Measurements from ENCODE around the gene PRR29.
"Not testable (repeated sequence)": the region's sequence is repeated elsewhere in the genome, so short reads cannot be mapped to it uniquely, and the experiment has no call there.

Gene PRR29

GRCh38 chr17:64004903-64005733, 7.0 kb downstream of the PRR29 start:
- no peak for TF ChIP-seq POLR2AphosphoS5 (IDR thresholded peaks at IDR 0.05; ENCODE audit: low read depth)
- TF ChIP-seq SPI1 (IDR thresholded peaks at IDR 0.05; ENCODE audit: borderline replicate concordance, low read depth) = no peak
- no peak for TF ChIP-seq REST (IDR thresholded peaks at IDR 0.05; ENCODE audit: insufficient replicate concordance, low read depth)
- no peak for TF ChIP-seq CTCF (IDR thresholded peaks at IDR 0.05; ENCODE audit: insufficient read depth, low read length)
- Histone ChIP-seq H3K27ac (replicated peaks) (no peak overlapping the region), H3K4me3 (replicated peaks; ENCODE audit: insufficient read depth, low read length) (no peak overlapping the region), H3K27me3 (ENCODE audit: insufficient read depth, poor library complexity, severe bottlenecking) (no peaks in the 10 kb centered on the region)
- no peak for DNase-seq (ENCODE audit: low read depth in 1 of 2, low spot score in 1 of 2)

- no peak overlapping the region for H3K27ac ChIP-seq (replicated peaks)
- DNase-seq (ENCODE audit: low read depth in 1 of 2, low spot score in 1 of 2) = no peak
- no peak overlapping the region for H3K4me3 ChIP-seq (replicated peaks; ENCODE audit: insufficient read depth, low read length)
- no peaks in the 10 kb centered on the region for H3K27me3 ChIP-seq (ENCODE audit: insufficient read depth, poor library complexity, severe bottlenecking)
- TF ChIP-seq REST (IDR thresholded peaks at IDR 0.05; ENCODE audit: insufficient replicate concordance, low read depth) (no peak), SPI1 (IDR thresholded peaks at IDR 0.05; ENCODE audit: borderline replicate concordance, low read depth) (no peak), CTCF (IDR thresholded peaks at IDR 0.05; ENCODE audit: insufficient read depth, low read length) (no peak), GABPA (IDR thresholded peaks at IDR 0.05; ENCODE audit: low read depth) (no peak), POLR2AphosphoS5 (IDR thresholded peaks at IDR 0.05; ENCODE audit: low read depth) (no peak)
Measured at GRCh38 chr17:64005734-64006167, 7.6 kb downstream of the PRR29 start.

- TF ChIP-seq SPI1 (IDR thresholded peaks at IDR 0.05; ENCODE audit: borderline replicate concordance, low read depth) = no peak
- no peak for TF ChIP-seq CTCF (IDR thresholded peaks at IDR 0.05; ENCODE audit: insufficient read depth, low read length)
- no peak for TF ChIP-seq GABPA (IDR thresholded peaks at IDR 0.05; ENCODE audit: low read depth)
- TF ChIP-seq POLR2AphosphoS5 (IDR thresholded peaks at IDR 0.05; ENCODE audit: low read depth) = no peak
- TF ChIP-seq REST (IDR thresholded peaks at IDR 0.05; ENCODE audit: insufficient replicate concordance, low read depth) = no peak
- Histone ChIP-seq H3K4me3 (replicated peaks; ENCODE audit: insufficient read depth, low read length) (no peak overlapping the region), H3K27ac (replicated peaks) (no peak overlapping the region), H3K27me3 (ENCODE audit: insufficient read depth, poor library complexity, severe bottlenecking) (no peaks in the 10 kb centered on the region)
- no peak for DNase-seq (ENCODE audit: low read depth in 1 of 2, low spot score in 1 of 2)
Measured at GRCh38 chr17:64006361-64007088, 8.4 kb downstream of the PRR29 start.

GRCh38 chr17:64007089-64007837, 9.1 kb downstream of the PRR29 start:
- H3K27ac ChIP-seq (replicated peaks); H3K4me3 ChIP-seq (replicated peaks; ENCODE audit: insufficient read depth, low read length); DNase-seq (ENCODE audit: low read depth in 1 of 2, low spot score in 1 of 2); H3K27me3 ChIP-seq (ENCODE audit: insufficient read depth, poor library complexity, severe bottlenecking): not testable (repeated sequence)

Measured in HL-60 (cell line).